Stimulated activated CD4-positive, alpha-beta T cell treated with anti-CD3 and anti-CD28 coated beads, Interleukin-2, amount 100 ng/mL, for 48 hours (primary cell): Measurements from ENCODE around the gene LRCH3.

ENCODE experiments used
- DNase-seq, 2 donors: peaks; one replicate each; pipeline ENCODE4 v3.0.0-alpha.2; 2020

LRCH3 gene

DNA sequence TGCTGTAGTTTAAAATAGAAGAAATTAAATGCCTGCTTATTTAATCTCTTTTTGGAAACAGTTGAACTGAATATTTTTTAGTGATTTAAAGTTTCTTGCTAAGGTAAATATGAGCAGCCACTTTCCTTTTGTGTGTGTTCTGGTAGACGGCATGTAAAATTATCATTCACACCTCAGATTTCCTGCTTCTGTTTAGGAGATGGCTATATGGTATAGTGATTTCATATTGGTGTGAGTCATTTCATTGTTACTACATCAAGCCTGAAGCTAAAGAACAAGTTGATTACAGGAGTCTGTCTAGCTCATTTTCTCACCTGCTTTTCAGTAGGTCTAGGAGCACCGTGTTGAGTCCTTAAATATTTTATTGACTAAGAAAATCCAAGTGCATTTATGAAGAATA is 2.2 kb downstream of the LRCH3 start:
- no peak for DNase-seq

DNA sequence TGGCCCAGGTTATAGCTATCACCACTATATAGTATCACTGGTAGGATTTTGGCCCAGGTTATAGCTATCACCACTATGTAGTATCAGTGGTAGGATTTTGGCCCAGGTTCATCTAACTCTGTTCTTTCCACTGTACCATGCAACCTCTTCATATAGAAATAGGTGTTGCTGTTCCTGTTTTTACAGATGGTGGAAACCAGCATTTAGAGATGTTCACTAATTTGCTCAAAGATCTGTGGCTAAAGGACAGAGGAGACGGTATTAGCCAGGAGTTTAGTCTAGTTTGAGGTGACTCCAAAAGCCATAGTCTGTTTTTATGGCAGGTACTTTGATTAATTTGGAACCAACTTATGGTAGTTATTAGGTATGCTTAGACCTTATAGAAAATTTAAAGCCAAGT is 3.1 kb downstream of the LRCH3 start:
- no peak for DNase-seq

DNA sequence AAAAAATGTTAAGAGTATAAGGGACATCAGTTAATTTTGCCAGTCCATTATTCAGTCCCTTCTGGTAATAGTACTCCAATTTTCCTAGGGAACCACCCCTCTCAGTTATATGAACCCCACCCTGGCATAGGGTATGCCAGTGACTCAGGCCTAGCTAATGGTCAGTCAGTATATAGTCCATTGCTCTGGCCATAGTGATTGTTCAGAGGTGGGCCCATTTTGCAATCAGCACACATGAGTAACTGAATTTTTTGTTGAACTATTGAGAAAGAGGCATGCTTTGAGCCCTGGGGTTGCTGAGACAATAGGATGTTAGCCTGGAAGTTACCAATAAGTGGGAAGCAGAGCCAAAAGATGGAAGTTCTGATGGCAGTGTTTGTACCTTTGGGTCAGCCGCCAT is 4.1 kb downstream of the LRCH3 start:
- DNase-seq, result no peak

DNA sequence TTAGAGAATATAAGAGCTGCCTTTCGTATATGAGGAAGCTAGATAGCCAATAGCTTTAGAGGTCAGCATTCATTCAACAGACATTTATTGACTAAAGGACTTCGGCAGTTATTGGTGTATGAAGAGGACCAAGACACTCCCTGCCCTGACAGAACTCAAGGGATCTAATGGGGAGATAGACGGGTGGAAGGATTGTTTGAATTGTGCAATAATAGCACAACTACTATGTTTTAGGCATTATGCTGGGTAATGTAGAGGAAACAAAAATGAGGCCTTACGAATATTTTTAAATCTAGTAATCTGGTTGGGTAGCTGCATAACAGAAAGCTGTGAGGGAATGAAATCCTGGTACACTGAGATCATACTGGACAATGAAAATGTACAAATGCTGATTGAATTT is 5.0 kb downstream of the LRCH3 start:
- DNase-seq, result no peak

DNA sequence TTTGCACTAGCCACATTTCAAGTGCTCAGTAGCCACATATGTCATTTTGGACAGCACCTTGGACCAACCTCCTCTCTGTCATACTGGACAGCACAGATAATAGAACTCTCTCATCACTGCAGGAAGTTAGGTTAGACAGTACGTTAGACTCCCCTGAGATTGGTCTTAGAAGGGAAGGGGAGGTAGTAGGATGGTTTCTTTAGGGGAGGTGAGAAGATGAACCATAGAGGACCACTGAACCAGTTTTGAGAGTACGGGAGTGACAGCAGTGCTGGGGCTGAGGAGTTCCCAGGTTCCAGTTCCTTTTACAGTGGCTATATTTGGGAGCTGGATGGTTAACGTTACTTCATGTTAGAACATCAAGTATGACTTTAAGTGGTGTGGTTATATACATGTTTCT is 7.8 kb downstream of the LRCH3 start:
- no peak for DNase-seq

DNA sequence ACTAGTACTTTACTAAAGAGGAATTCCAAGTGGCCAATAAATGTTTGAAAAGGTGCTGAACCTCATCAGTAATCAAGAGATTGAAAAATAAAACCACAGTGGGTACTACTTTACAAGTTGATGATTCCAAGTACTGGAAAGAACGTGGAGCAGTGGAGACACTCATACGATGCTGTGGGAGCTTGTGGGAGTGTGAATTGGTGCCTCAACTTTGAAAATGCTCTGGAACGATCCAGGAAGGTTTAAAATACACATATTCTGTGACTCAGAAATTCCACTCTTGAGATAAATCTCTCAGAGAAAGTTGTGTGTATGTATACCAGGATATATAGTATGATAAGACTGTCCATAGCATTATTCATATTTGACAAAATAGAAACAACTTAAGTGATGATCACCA is 9.3 kb downstream of the LRCH3 start:
- no peak for DNase-seq

DNA sequence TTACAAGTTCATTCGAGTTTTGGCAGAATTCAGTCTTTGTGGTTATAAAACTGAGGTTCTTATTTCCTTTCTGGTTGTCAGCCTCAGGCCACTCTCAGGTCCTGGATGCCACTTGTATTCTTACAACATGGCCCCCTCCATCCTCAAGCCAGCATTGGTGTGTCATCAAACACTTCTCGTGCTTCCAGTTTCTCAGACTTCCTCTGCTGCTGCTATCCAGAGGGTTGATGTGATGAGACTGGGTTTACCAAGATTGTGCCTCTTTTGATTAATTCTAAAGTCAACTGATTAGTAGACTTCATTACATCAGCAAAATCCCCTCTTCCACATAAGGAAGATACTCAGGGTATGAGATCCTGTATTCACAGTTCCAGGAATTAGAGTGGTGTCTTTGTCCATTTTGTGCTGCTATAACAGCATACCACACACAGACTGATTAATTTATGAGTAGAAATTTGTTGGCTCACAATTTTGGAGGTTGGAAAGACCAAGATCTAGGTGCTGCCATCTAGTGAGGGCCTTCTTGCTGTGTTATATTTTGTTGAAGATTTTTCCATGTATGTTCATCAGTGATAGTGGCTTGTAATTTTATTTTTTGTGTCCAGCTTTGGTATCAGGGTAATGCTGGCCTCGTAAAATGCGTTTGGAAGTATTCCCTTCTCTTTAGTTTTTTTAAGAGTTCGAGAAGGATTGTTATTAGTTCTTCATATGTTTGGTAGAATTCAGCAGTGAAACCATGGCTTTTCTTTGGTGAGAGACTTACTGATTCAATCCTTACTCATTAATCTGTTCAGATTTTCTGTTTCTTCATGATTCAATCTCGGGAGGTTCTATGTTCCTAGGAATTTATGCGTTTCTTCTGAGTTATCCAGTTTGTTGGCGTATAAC is 11.1 kb downstream of the LRCH3 start:
- peak in 1 of 2 donors; percentile 17 for DNase-seq

DNA sequence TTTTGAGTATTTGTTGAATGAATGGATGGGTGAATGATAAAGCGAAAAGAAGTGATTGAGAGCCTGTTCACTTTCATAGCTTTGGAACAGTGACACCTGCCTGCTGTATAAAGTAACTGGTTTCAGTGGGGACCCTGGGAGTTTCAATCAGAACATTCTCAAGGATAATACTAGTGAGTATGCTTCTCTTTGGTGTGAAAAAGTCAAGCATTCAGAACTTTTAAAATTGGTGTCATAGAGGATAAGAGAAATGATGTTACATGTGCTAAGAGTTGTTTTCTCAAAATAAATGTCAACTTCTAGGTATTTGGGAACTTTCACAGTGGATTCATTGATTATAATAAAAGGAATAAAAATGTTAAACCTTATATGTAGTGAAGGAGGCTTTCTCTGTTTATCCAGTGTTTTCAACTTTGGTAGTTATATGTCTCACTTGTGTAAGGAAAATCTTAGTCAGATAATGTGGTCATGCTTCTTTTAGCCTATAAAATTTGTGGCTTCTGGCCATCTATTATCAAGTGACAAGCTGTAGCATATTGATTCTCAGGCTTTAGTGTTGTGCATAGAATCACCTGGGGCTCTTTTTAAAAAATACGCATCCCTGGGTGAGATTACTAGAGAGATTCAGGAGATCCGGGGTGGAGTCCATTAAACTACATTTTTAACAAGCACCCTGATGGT is 11.9 kb downstream of the LRCH3 start:
- no peak for DNase-seq

DNA sequence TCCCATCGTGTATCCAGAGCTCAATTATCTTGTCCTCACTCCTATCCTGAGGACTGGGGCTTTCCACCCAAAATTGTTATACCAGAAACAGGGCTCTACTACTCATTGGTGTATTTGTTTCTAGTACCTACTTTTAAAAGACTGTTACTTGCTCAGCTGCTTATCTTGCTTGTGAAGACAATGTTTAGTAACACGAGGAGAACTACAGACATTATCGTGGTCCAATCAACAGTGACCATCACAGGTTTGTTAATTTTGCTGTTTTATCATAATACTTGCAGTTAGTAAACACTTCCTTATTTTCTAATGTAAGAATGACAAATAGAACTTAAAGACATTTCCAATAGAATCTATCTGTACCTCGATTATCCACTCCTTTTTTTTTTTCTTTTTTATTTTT is 13.5 kb downstream of the LRCH3 start:
- no peak for DNase-seq

DNA sequence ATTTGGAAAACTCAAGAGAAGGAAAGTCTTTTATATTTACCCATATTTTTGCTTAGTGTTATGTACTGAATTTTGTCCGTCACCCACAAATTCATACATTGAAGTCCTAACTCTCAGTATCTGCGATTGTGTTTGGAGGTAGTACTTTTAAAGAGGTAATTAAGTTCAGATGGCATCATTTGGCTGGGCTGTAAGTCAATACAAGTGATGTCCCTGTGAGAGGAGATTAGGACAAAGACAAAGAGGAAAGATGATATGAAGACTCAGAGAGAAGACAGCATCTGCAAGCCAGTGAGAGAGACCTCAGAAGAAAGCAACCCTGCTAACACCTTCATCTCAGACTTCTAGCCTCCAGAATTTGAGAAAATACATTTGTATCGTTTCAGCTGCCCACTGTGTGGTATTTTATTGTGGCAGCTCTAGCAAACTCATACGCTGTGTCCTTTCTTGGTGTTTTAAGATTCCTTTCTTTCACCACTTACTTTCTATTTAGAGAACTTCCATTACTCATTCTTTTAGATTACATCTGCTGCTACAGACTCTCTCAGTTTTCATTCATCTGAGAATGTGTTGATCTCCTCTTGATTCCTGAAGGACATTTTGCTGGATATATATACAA is 17.0 kb downstream of the LRCH3 start:
- no peak for DNase-seq

DNA sequence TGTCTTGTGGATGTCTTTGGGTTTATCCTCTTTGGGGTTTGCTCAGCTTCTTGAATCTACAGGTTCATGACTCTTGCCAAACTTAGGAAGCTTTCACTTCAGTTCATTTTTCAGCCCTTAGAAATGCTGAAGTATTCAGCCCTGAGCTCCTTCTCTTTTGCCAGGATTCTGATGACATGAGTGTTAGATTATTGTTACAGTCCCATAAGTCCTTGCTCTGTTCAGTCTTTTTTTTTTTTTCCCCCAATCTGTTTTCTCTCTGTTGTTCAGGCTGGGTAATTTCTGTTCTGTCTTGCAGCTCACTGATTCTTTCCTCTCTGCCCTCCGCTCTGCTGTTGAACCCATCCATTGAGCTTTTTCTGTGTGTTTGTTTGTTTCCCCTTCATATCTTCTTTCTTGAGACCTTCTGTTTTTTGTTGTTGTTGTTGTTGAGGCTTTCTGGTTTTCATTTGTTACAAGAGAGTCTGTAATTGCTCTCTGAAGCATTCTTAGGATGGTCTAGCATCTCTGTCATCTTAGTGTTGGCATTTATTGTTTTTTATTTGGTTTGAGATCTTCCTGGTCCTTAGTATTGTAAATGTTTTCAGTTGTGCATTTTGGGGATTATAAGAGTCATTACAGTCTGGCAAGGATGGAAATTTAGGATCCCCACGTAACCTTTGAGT is 18.4 kb downstream of the LRCH3 start:
- DNase-seq, result no peak

DNA sequence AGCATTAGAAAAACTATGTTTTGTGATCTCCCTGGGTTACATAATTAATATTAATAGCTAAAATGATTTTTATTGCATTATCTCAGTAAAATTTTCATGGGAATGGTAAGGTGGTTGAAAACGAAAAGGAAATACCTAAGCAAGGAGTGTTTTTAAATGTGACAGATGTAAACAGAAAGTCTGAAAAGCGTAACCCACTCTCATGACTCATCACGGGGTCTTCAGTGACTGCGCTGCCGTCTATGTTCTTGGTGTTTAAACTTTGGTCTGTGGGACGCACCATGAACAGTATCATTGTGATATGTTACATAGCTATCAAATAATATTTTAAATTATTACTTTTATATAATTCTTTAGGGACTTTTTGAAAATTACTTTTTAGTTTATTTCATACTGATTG is 19.8 kb downstream of the LRCH3 start:
- no peak for DNase-seq

DNA sequence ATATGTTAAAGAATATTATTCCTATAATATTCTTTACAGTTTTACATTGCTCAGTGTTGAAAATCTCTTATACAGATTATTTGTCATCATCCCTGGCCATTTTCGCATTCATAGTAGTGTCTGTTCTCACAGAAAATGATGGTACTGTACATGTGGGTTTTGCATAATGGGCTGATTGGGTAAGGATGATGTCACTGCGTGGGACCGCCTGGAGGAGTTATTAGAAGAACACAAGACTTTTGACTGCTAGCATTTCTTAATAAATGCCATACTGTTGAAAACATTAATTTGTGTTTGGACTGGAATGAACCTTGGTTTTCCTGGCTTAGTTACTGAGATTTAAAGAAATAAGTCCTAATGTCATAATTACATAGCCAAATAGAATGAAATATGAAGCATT is 20.3 kb downstream of the LRCH3 start:
- no peak for DNase-seq

DNA sequence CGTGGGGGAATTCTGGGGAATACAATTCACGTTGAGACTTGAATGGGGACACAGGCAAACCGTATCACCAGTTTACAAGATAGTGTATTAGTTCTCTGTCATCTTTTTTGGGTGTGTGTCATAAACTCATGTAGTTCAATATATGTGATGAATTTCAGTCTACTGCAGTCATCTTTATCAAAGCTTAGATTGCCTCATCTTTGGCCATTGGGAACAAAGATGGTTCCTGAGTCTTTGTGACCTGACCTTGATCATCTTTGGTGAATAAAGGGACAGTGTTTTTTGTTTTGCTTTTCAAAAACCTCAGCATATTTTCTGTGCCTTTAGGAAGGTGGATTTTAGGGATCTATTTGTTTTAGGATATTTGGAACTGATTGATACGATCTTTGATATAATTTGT is 23.3 kb downstream of the LRCH3 start:
- no peak for DNase-seq

DNA sequence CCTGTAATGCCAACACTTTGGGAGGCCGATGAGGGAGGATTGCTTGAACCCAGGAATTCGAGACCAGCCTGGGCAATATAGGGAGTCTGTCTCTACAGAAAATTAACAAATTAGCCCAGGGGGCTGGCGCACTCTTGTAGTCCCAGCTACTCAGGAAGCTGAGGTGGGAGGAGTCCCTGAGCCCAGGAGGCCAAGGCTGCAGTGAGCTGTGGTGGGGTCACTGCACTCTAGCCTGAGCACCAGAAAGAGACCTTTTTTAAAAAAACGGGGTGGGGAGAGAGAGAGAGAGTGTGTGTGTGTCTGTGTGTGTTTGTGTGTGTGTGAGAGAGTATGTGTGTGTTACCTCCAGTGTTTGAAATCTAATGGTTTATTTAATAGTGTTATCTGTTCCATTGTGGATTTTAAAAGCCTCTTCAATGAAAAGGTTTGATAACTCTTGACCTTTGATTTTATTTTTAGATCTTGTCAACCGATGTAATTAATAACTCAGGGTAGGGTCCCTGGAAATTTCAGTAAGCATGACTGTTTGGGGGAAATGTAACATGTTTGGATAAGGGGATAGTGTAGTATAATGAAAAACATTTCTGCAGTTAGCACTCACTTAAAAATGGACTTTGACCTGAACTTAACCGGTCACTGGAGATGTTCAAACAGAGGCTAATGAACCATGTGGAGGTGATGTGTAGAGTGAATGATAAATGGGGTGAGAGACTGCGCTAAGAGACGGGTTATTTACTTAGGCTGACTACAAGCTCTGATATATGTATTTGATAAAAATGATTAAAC is 29.7 kb downstream of the LRCH3 start:
- DNase-seq, result no peak

DNA sequence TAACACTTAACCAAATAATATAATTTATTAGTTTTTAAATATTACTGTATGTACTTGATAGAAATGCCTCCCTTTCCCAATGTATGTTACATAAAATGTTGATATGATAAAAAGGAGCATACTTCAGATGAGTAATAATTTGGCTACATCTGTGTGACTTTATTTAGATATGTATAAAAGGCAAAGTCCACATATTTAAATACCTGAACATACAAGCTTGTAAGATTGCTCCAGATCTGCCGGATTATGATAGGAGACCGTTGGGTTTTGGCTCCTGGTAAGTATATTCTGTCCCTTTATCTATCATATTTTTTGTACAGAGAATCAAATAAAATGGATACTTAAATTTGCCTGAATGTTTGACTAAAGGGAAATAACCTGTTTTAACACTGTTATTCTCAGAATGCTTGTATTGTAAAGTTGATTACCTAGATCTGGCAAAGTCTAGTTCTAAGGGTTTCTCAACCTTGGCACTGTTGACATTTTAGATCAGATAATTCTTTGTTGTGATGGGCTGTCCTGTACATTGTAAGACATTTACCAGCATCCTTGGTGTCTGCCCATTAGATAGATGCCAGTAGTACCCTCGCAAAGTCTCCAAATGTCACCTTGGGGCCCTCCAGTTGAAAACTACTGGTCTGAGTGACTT is 38.5 kb downstream of the LRCH3 start:
- DNase-seq, result no peak

DNA sequence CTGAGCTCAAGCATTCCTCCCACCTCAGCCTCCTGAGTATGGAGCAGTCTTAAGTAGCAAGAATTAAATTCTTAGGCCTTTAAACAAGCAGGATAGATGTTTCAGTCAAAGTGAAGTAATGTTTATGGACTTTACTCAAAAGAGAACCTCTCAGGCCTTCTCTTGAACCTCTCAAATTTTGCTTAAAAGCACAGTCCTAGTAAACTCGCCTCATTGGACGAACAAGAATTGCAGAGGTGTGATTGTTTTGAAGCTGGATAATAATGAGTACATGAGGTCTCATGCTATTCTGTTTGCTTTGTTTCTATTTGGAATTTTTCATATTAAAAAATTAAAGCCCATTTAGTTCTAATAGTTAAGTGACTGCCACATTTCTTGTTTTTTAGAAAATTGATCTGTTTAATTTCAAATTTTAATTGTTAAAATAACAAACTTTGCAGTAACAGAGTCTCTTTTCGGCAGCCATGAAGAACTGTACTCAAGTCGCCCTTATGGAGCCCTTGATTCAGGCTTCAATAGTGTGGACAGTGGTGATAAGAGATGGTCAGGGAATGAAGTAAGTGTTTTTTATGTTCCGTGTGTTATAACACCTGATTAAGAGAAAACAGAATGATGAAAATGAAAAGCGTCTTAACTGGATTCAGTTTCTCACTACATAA is 39.4 kb downstream of the LRCH3 start:
- DNase-seq, result no peak

DNA sequence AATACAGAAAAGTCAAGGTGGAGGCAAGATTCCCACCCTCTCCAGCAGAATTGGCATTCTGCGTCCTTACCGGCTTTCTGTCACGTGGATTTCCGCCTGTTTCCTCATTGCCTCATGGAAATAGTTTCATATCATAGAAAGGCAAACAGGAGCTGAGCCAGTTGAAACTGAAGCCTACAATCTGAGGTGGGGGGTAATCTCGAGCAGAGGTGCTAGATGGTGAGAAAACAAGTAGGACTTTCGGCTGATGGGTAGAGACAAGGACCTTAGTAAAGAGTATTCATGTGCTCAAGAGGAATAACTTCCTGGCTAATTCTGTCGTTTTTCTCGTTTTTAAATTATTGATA is 39.9 kb downstream of the LRCH3 start:
- no peak for DNase-seq

DNA sequence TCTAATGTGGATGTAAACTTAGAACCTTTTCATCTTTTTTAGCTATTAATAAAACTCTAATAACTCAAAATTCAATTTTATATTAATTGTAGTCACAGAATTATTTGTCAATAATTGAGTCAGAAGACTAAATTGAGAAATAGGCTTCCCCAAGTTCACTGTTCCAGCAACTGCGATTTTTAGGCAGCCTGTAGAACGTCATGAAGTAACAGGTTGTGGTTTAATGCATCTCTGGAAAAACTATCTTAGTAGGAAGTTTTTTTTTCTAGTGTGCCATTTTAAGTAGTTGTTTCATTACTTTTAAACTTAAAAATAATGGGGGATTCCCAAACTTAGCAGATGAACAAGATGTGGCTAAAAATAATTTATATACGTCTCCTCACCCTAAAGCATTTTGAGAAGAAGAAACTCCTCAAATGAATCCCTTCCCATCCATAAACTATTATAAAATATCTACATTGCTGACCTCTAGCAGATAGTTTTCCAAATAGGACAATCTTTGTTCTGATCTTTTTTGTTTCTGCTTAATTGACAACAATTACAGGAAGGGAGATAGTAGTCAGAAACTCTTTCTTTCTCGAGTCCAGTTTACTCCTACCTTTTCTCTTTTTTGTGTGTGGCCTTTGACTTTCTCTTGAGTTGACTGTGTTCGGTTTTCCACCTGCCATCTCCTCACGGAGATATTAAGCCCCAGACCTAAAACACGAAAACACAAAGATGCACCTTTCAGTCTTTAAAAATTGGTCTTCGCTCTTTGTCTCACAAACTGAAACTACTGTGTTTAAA is 43.1 kb downstream of the LRCH3 start:
- DNase-seq, result no peak

DNA sequence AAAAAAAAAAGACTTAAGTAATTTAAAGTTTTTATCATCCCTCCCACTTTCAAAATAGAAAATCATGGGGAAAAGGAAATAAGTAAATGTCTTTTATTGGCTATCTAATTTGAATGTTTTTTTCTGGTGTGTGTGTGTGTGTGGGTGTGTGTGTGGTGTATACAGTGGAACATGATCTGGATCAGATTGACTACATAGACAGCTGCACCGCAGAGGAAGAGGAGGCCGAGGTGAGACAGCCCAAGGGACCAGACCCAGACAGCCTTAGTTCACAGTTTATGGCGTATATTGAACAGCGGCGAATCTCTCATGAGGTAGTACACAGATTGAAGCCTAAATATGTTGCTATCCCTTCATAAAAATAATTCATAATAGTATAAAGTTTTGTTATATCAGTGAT is 44.5 kb downstream of the LRCH3 start:
- no peak for DNase-seq

DNA sequence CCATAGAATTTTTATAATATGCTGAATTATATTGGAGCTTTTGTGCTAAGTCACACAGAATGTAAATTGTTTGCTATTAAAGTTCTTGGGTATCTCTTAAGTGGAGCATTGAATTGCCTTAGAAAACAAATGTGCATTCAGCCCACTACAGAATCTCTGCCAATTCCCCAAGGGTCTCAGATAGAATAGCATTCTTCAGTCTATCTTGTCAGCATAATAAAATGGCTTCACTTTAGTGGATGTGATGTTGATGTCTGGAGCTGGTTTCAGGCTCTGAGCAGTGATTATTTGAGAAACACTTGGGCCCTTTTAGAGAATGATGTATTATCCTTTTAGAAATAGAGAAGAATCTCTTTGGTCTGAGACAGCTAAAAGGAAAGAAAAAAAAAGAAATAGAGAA is 45.2 kb downstream of the LRCH3 start:
- DNase-seq, result no peak
